NOMO-1 treated with dmso at 0.1 percent for 144 hours (cell line): ENCODE results near the gene ARHGEF26.

ENCODE experiments used
- DNase-seq: peaks from one replicate; lab custom pipeline; 2025; ENCODE audit not compliant: unreplicated experiment; lab: John Stamatoyannopoulos, UW

ARHGEF26 gene

GRCh38 chr3:154193000-154193615, 71.9 kb downstream of the ARHGEF26 start:
- DNase-seq, result no peak

- DNase-seq, result no peak
Measured at GRCh38 chr3:154194877-154195276, 73.7 kb downstream of the ARHGEF26 start.

GRCh38 chr3:154195620-154196356, 74.6 kb downstream of the ARHGEF26 start:
- DNase-seq, result no peak

DNA sequence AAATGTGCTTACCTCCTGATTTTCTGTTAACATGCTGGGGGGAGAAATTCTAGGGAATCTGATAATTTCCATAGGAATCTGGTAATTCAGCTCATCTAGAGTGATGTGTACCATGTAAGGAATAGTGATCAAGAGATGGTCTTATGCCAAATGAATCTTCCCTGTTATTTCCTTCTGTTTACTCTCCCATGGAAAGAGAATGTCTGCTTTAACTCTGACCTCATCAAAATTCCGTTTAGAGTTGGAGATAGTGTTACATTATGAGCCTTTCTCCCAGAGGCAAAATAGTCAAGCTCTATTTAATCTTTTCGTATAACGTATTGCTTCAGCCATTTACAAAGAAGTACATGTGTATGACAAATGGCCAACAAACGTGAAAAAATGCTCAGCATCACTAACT, 76.6 kb downstream of the ARHGEF26 start:
- no peak for DNase-seq

DNA sequence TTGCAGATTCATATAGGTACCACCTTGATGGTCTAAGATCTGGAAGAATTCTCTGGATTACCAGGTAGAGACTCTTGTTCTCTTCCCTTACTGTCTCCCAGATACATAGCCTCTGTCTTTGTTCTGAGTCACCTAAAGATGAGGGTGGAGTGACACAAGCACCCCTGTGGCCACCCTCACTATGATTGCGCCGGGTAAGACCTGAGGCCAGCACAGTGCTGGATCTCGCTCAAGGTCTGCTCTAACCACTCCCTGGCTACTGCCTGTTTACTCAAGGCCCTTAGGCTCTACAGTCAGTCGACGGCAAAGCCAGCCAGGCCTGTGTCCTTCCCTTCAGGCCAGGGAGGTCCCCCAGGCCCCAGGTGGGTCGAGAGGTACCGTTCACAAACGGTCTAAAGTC, 88.3 kb downstream of the ARHGEF26 start:
- DNase-seq, result no peak

- DNase-seq, result no peak
Measured at GRCh38 chr3:154210986-154211385, 89.8 kb downstream of the ARHGEF26 start.

DNA sequence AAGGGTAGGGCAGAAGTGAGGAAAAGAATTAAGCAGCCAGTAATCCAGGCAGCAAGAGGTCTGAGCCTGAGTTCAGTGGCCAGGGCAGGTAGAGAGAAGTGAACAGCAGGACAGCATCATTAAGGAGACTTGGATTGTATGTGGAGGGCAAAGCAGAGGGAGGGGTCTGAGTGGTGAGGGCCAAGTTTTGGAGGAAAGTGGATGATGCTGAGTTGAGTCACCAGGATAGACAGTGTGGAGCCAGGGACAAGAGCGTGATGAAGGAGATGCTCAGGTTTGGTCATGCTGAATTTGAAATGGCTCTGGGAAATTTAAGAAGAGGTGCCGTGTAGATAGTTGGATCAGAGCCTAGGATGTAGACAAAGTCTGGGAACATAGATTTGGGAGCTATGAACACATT, 93.1 kb downstream of the ARHGEF26 start:
- no peak for DNase-seq

DNA sequence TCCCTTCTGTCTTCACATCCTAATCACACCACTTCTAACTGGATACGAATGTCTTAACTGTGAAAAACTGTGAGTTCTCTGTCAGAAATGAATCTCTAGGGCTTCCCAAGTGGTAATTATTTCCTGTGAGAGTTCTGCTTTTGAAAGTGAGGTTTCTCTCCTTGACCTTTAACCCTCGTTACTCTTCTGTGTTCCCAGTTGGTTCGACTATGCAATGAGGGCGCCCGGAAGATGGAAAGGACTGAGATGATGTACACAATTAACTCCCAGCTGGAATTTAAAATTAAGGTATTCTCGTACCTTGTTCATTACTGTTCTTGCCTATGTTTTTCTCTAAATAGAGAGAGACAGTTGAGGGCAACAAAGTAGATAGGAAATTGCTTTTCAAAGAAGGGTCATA, 96.5 kb downstream of the ARHGEF26 start:
- no peak for DNase-seq

DNA sequence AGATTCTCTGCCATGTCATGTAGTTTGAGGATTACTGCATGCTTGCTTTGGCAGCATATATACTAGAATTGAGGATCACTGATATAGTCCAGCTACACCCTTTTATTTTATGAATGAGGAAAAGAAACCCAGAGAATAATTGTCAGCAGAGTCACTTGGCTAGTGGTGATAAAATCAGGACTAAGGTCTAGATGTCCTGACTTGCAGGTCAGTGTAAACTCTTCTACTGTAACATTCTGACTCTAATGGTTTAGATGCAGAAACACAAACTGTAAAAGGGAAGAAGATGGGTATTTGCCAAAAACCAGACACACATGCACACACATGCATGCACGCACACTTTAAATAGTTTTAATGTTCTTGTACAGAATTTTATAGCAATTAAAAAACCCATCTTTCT, 97.5 kb downstream of the ARHGEF26 start:
- DNase-seq, result no peak

GRCh38 chr3:154220462-154220861, 99.3 kb downstream of the ARHGEF26 start:
- DNase-seq, result no peak

GRCh38 chr3:154223519-154223918, 102.3 kb downstream of the ARHGEF26 start:
- DNase-seq, result no peak

DNA sequence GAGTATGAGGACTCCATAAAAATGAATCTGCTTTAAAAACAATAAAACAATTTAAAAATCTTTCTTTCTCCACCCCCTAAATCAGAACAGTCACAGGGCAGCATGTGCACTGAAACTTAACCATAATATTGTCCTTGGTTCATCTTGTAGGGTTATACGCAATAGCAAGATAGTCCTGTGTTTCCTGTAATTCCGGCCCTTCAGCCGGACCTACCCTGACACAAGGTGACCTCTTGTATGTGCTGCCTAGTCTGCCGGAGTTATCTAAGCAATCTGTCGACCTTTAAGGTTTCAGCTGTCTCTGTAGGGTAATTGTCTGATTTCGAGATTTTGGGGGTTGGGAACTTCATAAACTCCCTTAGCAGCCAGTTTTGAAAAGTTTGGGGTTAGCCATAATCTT, 103.2 kb downstream of the ARHGEF26 start:
- no peak for DNase-seq

- DNase-seq, result no peak
Measured at GRCh38 chr3:154224866-154225265, 103.7 kb downstream of the ARHGEF26 start.

GRCh38 chr3:154225536-154225935, 104.3 kb downstream of the ARHGEF26 start:
- no peak for DNase-seq

GRCh38 chr3:154227531-154227930, 106.3 kb downstream of the ARHGEF26 start:
- DNase-seq, result no peak

- DNase-seq, result no peak
Measured at GRCh38 chr3:154228561-154229216, 107.5 kb downstream of the ARHGEF26 start.

DNA sequence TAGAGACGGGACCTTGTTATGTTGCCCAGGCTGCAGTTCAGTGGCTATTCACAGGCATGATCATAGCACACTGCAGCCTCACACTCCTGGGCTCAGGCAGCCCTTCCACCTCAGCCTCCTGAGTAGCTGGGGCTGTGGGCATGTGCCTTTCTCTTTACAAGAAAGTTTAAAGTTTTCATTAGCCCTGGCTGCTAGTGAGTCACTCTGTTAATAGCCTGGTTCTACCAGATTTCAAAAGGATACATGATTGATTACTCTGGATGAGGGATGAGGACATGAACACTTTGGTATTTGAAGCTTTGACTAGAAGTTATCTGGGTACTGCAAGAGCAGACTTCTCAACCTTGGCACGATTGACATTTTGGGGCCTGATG, 108.0 kb downstream of the ARHGEF26 start:
- no peak for DNase-seq

DNA sequence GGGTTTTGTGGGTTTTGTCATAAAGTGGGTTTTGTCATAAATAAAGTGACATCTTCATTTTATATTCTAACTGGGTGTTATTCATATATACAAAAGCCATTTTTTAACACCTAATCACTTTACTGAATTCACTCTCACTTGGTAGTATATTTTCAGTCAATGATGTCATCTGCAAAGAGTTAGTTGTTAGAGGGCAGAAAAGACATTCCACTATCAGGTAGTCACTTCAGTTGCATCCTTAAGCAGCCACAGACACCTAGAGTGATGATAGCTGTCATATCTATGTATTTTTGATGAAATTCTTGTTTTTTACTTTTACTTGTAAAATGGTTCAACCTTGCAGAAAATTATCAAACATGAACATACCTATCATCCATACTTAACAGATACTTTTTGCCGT, 114.1 kb downstream of the ARHGEF26 start:
- no peak for DNase-seq

DNA sequence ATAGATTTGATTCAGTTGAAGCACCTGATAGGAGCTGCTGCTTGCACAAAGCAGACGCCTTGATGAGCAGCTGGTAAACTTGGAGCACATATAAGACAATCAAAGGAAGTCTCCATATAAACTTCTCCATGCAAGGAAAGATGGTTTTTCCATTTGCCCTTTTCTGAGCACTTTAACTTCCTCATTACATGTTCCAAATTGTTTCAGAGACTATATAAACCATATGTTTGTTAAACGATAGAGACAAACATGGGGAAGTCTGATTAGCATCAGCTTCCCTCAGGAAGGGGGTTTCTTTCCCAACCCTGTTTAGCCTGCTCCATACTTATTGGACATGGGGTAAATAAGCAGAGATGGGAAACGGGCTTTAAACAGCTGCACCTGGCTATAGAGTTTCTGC, 115.1 kb downstream of the ARHGEF26 start:
- DNase-seq, result no peak

DNA sequence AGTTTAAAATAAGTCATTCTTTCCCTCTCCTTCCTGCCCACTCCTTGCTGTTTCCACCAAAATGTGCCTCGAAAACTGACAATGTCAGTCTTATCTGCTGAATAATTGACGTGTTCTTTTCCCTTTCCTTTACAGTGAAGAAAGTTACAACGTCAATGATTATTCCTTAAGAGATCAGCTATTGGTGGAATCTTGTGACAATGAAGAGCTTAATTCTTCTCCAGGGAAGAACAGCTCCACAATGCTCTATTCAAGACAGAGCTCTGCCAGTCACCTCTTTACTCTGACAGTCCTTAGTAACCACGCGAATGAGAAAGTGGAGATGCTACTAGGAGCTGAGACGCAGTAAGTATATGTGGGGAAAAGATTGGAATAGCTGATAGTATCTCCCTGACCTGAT, 119.0 kb downstream of the ARHGEF26 start:
- DNase-seq, result no peak

- DNase-seq, result no peak
Measured at GRCh38 chr3:154241496-154241895, 120.3 kb downstream of the ARHGEF26 start.

- DNase-seq, result no peak
Measured at GRCh38 chr3:154242766-154243165, 121.6 kb downstream of the ARHGEF26 start.
